Stimulated activated CD4-positive, alpha-beta T cell treated with anti-CD3 and anti-CD28 coated beads, Interleukin-2, amount 100 ng/mL, for 24 hours (primary cell): ENCODE data around the gene CD101.

Experiments used
- DNase-seq, 2 donors: peaks; one replicate each; pipeline ENCODE4 v3.0.0-alpha.2; 2020

Gene CD101

DNA sequence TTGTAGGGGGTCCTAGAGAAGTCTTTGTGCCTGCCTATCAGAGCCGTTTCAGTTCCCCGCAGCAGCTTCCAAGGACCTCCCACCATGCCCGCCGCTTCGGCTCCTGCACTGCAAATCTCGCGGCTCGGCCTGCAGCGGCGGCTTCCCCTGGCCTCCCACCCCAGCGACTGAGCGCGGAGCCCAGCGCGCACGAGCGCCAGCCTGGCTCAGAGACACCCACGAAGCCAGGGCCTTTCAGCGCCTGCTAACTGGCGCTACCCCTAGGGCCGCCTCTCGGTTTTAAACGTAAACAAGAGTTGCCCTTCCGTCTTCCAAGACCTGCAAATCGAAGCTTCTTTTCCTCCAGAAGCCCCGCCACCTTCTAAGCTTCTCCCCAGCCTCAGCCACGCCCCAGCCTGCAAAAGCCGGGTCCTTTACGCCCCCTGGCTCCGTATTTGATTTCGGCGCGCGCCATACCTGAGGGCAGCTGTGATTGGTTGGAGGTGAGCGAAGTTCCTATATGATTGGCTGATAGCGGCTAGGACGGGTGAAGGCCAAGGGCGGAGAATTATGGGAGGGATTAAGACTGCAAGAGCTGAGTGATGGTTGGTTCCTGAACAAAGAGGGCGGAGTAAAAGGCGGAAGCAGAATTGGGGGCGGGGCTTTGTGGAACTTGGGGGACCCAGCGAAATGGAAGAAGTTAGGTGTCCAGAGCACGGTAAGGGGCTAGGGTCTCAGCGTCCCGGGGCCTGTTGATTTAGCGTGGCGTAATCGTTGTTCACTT is 58.3 kb downstream of the CD101 start, which contains the start of gene TTF2:
TTF2 (plus strand) TSS at position 649 of the 763 bp plus-strand sequence; CDS start at position 670, 21 bp downstream.
- DNase-seq = peak; percentile 93 to 95

DNA sequence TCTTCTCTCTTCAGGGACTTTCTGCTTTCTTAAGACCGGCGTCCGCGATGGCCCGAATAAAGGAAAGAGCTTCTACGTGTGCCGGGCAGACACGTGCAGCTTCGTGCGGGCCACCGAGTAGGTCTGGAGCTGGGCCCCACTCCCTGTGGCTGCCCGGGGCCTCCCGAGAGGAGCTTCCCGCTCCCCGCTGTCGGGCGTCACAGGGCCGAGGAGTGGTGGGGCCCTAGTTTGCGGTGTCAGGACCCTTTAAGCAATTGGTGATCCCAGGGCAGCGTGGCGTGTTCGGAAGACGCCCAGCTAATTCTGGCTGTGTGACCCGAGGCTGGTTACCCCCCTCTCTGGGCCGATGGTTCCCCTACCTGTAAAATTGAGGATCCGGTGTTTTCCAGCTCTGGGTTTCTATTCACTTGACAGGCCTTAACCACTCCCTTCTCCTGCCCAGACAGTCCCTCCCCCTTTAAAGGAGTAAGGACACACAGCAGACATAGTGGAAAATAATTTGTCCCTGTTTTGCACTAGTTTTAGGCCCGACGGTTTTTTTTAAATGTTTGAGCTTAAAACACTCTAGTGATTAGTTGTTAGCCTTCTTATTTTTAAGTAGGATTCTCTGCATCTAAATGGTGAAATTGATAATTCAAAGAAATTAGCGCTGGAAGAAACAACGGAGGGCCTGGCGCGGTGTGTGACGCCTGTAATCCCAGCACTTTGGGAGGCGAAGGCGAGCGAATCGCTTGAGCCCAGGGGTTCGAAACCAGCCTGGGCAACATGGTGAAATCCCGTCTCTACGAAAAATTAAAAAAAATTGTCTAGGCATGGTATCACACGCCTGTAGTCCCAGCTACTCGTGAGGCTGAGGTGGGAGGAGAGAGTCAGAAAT is 59.1 kb downstream of the CD101 start:
- peak in 1 of 2 donors; percentile 44 for DNase-seq

DNA sequence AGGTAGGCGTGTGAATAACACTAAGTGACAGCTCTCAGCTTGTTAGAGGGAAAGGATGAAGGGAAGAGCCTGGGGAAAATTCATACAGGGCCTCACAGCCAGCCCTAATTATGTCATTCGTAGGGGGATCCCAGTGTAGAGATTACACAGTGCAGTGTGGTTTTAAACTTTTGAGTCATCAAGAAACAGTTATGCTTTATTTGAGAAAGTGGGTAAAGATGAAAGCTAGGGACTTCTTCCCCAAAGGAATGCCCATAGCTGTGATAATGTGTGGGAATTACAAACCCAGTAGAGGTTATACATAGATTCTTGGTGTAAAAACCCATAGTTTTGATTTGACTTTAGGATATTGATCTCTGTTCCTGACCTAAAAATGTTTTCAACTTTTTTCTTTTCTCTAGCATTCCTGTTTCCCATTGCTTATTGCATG is 60.4 kb downstream of the CD101 start:
- DNase-seq = no peak

DNA sequence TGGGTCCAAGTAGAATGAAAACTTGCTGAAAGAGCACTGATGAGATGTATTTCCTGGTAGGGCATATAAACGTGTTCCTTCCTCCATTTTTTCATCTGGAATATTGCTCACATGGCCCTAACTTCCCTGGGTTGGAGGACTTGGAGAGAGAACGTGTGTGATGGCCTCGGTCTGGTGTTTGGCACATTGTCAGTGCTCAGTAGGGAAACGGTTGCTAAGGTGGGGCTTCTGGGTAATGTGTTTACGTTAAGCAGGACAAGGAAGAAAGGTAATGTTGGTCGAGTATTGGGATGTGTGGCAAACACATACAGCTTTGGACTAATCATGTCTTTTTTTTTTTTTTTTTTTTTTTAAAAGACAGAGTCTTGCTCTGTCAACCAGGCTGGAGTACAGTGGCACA is 64.8 kb downstream of the CD101 start:
- DNase-seq = no peak

DNA sequence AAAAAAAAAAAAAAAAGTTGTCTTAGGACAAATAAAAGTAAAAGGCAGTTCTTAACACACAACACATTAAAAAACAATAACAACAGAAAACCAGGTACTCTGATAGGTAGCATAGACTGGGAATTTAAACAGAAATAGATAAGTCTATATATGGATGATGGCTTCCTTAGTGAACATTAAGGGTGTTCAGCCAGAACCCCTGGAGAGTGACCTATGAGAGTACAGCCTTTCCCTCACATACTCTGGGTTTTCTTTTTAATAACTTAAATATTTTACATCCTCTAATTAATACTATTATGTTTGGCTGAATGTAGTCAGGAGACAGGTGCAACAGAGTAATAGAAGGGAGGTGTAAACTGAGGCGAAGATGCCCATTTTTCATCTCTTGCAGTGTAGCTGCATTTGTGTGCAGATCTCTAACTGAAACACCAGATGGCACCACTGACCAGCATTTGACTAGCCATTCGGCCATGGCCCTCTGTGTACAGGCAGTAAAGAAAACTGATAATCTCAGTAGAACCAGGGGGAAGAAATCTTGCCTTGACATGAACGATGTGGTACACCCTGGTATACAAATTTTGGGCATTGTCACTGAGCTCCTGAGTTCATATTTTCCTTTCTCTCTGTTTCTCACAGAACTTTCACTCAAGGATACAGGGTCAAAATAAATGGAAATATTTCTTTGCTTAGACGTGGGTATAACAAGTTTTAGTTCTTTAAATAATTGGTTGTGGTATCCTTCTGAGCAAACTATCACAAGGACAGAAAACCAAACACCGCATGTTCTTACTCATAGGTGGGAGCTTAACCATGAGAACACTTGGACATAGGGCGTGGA is 66.2 kb downstream of the CD101 start:
- peak; percentile 26 to 45 for DNase-seq

GRCh38 chr1:117068580-117068979 is 67.0 kb downstream of the CD101 start:
- DNase-seq = no peak

DNA sequence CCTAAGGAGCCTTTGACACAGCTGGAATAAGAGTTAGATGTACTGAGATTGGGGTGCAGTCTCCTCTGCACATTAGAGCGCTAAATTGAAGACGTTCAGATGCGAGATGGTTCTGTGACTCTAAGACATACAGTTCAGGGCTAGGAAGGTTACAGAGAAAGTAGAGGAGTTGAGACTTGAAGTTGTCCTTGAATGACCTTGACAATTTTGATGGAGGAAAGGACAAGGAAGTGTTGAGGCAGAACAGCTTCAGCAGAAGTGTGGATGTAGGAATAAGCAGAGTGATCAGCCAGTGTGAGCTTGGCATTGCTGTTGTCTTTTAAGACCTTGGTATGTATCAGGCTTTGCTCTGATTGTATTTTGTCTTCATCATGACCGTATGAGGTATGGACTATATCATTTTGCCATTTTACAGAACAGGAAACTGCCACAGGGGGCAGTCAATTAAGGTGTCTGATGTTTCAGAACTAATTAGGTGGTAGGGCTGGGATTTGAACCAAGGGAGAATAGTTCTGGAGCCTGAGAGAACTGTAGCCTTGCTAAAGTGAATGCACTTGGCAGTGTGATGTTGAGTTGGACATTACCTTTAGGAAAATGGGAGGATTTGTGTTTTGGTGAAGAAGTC is 67.8 kb downstream of the CD101 start:
- no peak for DNase-seq

- no peak for DNase-seq
These were observed 68.6 kb downstream of the CD101 start for GRCh38 chr1:117070124-117070523.

DNA sequence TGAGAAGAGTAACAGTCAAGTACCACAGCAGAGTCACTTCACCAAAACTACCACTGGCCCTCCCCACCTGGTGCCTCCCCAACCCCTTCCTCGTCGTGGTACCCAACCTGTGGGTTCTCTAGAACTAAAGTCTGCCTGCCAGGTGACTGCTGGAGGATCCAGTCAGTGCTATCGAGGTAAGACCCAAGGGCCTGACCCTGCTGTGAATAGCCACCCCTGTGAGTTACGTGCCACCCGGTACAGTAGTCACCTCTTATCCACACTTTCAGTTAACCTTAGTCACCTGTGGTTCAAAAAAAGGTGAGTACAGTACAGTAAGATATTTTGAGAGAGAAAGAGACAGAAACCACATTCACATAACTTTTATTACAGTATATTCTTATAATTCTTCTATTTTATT is 75.1 kb downstream of the CD101 start:
- no peak for DNase-seq

DNA sequence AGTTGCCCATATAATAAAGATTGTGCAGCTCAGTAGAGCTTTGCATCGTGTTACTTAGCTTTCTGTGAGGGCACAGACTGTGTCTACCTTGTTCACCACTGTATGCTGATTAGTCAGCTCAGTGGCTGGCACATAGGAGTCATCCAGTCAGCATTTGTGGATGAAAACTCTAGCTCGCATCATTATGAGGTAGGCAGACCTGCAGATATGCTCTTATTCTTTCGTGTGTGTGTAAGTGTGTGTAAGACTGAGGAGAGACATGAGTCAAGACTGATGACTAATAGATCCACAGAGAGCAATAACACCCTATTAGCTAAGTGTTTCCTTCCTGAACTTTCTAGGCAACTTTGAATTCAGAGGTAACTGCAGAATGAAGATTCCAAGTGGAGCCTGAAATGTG is 75.7 kb downstream of the CD101 start:
- peak; percentile 48 to 59 for DNase-seq

GRCh38 chr1:117079737-117080136 is 78.2 kb downstream of the CD101 start:
- no peak for DNase-seq

DNA sequence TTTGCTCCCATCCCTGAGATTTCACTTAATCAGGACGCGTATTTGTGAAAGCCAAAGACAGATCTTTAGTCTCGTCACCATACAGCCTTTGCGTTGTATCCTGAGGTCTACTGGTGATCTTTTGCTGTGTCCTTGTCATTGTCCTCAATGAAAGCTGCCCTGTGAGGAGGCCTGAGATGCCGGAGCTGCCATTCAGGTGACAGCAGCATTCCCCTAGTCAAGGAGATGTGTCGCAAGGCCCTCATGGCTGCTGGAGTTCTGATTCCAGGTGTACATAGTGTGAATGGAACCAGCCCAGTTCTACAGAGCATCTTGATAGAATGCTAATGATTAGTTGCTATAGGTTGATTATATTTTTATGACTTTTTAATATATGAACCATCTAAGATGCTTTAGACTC is 82.7 kb downstream of the CD101 start:
- DNase-seq = no peak
